GM10266 (cell line): ENCODE data around the gene CD72.

Experiments used
- DNase-seq: peaks from one replicate; pipeline ENCODE4 v3.0.0; 2012; ENCODE audit errors: extremely low spot score
- CTCF ChIP-seq: IDR thresholded peaks from 2 replicates; pipeline ENCODE4 v1.5.1; 2012; ENCODE audit warnings: mild to moderate bottlenecking, low read depth; ENCODE audit not compliant: control insufficient read depth, insufficient read depth; ENCODE audit errors: missing control alignments

Gene CD72

GRCh38 chr9:35662437-35662836 lies 44.2 kb upstream of the CD72 start:
- TF ChIP-seq CTCF: no peak
- no peak for DNase-seq

GRCh38 chr9:35661756-35662350 lies 43.6 kb upstream of the CD72 start:
- no peak for TF ChIP-seq CTCF
- no peak for DNase-seq

GRCh38 chr9:35660966-35661415 lies 42.8 kb upstream of the CD72 start:
- no peak for DNase-seq
- peak; percentile 35 for TF ChIP-seq CTCF

GRCh38 chr9:35659340-35659739 lies 41.1 kb upstream of the CD72 start:
- TF ChIP-seq CTCF: no peak
- no peak for DNase-seq

- no peak for TF ChIP-seq CTCF
- DNase-seq: no peak
Observed at GRCh38 chr9:35658968-35659220, 40.7 kb upstream of the CD72 start.

- peak; percentile 96 for DNase-seq
- peak; percentile 77 for TF ChIP-seq CTCF
Observed at GRCh38 chr9:35658137-35658967, 40.1 kb upstream of the CD72 start, which contains the start of gene CCDC107. CCDC107 (plus strand) TSS chr9:35658292; CDS start chr9:35658380, 88 bp downstream.

- DNase-seq: peak; percentile 93
- no peak for TF ChIP-seq CTCF
Observed at GRCh38 chr9:35657546-35658136, 39.4 kb upstream of the CD72 start, which contains the start of gene RMRP. RMRP (minus strand) TSS chr9:35658019.
